CD14-positive monocyte (primary cell): Measurements from ENCODE around the gene PTAFR. TPM values are rescaled to one million over a fixed set of nuclear protein-coding genes. Genes with fewer than 3 reads are reported as not detected.

Experiments used
- DNase-seq, 3 donors: peaks; one replicate each; pipeline ENCODE4 v3.0.0-alpha.2; 2011 to 2022
- H2AFZ ChIP-seq: 2 replicates; pipeline ENCODE4 v1.6.0; 2012; ENCODE audit warnings: mild to moderate bottlenecking, low read depth, low read length, inconsistent platforms; ENCODE audit not compliant: insufficient read depth, poor library complexity, severe bottlenecking
- H3K27ac ChIP-seq, 2 donors: 1 replicate in 1 of 2; 2 replicates in 1 of 2; pipeline ENCODE4 v1.5.1; 2012 to 2013; ENCODE audit warnings: low read length in 2 of 2, control low read depth in 1 of 2, inconsistent platforms in 1 of 2, low read depth in 1 of 2, mild to moderate bottlenecking in 1 of 2
- H3K27me3 ChIP-seq, 2 donors: one replicate each; pipeline versions ENCODE4 v1.6.0 to v1.6.1; 2011 to 2013; ENCODE audit warnings: low read length in 2 of 2; ENCODE audit not compliant: control insufficient read depth in 2 of 2, insufficient read depth in 2 of 2
- H3K36me3 ChIP-seq, 2 donors: replicated peaks in 1 of 2; 1 replicate in 1 of 2; 2 replicates in 1 of 2; pipeline versions ENCODE4 v1.5.1 to v1.6.1; 2012 to 2013; ENCODE audit warnings: low read length in 2 of 2, control low read depth in 1 of 2, inconsistent platforms in 1 of 2, mild to moderate bottlenecking in 1 of 2; ENCODE audit not compliant: insufficient read depth in 2 of 2, control insufficient read depth in 1 of 2
- H3K4me1 ChIP-seq, 2 donors: 1 replicate in 1 of 2; 2 replicates in 1 of 2; pipeline versions ENCODE4 v1.5.1 to v1.6.1; 2012 to 2013; ENCODE audit warnings: low read length in 2 of 2, control low read depth in 1 of 2, inconsistent platforms in 1 of 2, mild to moderate bottlenecking in 1 of 2, moderate library complexity in 1 of 2; ENCODE audit not compliant: insufficient read depth in 2 of 2, control insufficient read depth in 1 of 2
- H3K4me2 ChIP-seq: replicated peaks from 2 replicates; pipeline ENCODE3; 2012; ENCODE audit warnings: low read length, moderate library complexity, mild to moderate bottlenecking; ENCODE audit not compliant: poor library complexity, severe bottlenecking; ENCODE audit errors: extremely low read depth
- H3K4me3 ChIP-seq, 3 experiments: fragments of 200-600 bp in 1 of 3; sonication (generic) in 1 of 3; replicated peaks in 1 of 3; 1 replicate in 2 of 3; 2 replicates in 1 of 3; pipeline ENCODE4 v1.5.1; 2011 to 2013; ENCODE audit warnings: low read length in 3 of 3, mild to moderate bottlenecking in 3 of 3, control low read depth in 2 of 3, low read depth in 2 of 3, inconsistent platforms in 1 of 3, moderate library complexity in 1 of 3
- H3K79me2 ChIP-seq: 2 replicates; pipeline ENCODE4 v1.6.0; 2012; ENCODE audit warnings: mild to moderate bottlenecking, control low read depth, inconsistent platforms, low read length, moderate library complexity; ENCODE audit not compliant: insufficient read depth
- H3K9ac ChIP-seq: 2 replicates; pipeline ENCODE4 v1.6.0; 2017; ENCODE audit warnings: low read length, mild to moderate bottlenecking; ENCODE audit not compliant: insufficient read depth, poor library complexity, severe bottlenecking
- H3K9me3 ChIP-seq, 2 donors: replicated peaks in 1 of 2; 1 replicate in 1 of 2; 2 replicates in 1 of 2; pipeline versions ENCODE4 v1.5.1 to v1.6.1; 2012 to 2013; ENCODE audit warnings: low read length in 2 of 2, control low read depth in 1 of 2; ENCODE audit not compliant: control insufficient read depth in 1 of 2, insufficient read depth in 1 of 2
- H4K20me1 ChIP-seq: 2 replicates; pipeline ENCODE4 v1.6.0; 2012; ENCODE audit warnings: mild to moderate bottlenecking, low read length, control low read depth, moderate library complexity; ENCODE audit not compliant: insufficient read depth
- H3K27ac Mint-ChIP-seq, 7 donors: one replicate each; pipeline ENCODE4 v1.8.0; 2020; ENCODE audit warnings: mild to moderate bottlenecking in 7 of 7, mixed read lengths in 7 of 7, moderate library complexity in 6 of 7, inconsistent platforms in 2 of 7
- H3K27me3 Mint-ChIP-seq, 3 donors: one replicate each; pipeline ENCODE4 v1.8.0; 2021 to 2022; ENCODE audit warnings: low read depth in 3 of 3, mild to moderate bottlenecking in 3 of 3, mixed read lengths in 3 of 3, moderate library complexity in 3 of 3, inconsistent platforms in 1 of 3
- H3K36me3 Mint-ChIP-seq, 2 donors: one replicate each; pipeline ENCODE4 v1.8.0; 2020; ENCODE audit warnings: mixed read lengths in 2 of 2, inconsistent platforms in 1 of 2, mild to moderate bottlenecking in 1 of 2
- H3K4me1 Mint-ChIP-seq: one replicate; pipeline ENCODE4 v1.8.0; 2020; ENCODE audit warnings: mild to moderate bottlenecking, mixed read lengths
- H3K4me3 Mint-ChIP-seq, 2 donors: one replicate each; pipeline ENCODE4 v1.8.0; 2020; ENCODE audit warnings: mild to moderate bottlenecking in 2 of 2, mixed read lengths in 2 of 2, moderate library complexity in 1 of 2
- H3K9me3 Mint-ChIP-seq, 7 donors: one replicate each; pipeline ENCODE4 v1.8.0; 2020 to 2022; ENCODE audit warnings: mixed read lengths in 7 of 7, mild to moderate bottlenecking in 6 of 7, moderate library complexity in 6 of 7, inconsistent platforms in 2 of 7
- CTCF ChIP-seq: fragments of 200-600 bp; IDR thresholded peaks from one replicate; pipeline ENCODE4 v1.8.0; 2022; ENCODE audit warnings: antibody characterized with exemption, mild to moderate bottlenecking
- WGBS: methylation state at CpG from one replicate; pipeline ENCODE4 v1.1.5; 2013; ENCODE audit warnings: missing lambda C conversion rate; ENCODE audit not compliant: insufficient coverage; 5-methylcytosine and 5-hydroxymethylcytosine counted together
- intact Hi-C, 2 donors: fragments of 100-400 bp; cut with micrococcal nuclease; formaldehyde crosslinking; loops; one replicate each; pipeline versions ENCODE4 v1.15.0 to v1.15.1; 2023
- polyA plus RNA-seq, 3 donors: library from polyadenylated mRNA; depleted of rRNA in 1 of 3; unstranded in 2 of 3; stranded (reverse) in 1 of 3; fragments of 300-500 nt in 2 of 3; fragments of >200 nt in 1 of 3; fragmentation: Illumina TruSeq in 2 of 3; gene quantifications; 1 replicate in 2 of 3; 2 replicates in 1 of 3; pipeline ENCODE4 v1.2.3, GENCODE V29; 2012 to 2021

PTAFR gene
- polyA plus RNA-seq, 3 donors = 115 to 347 (median 331) TPM

GRCh38 chr1:28145728-28146127 is 30.8 kb downstream of the PTAFR start:
- H3K9me3 Mint-ChIP-seq = peaks cover 0 to 3% (median 0%) of the 10 kb centered on the region in 7 donors

More at GRCh38 chr1:28145728-28146127, 30.8 kb downstream of the PTAFR start:
- H3K4me1 Mint-ChIP-seq = peaks cover 34% of the 10 kb centered on the region
- DNase-seq = no peak
- H3K79me2 ChIP-seq = peaks cover 36% of the 10 kb centered on the region
- H3K9ac ChIP-seq = no peak overlapping the region
- H2AFZ ChIP-seq = no peak overlapping the region
- WGBS = 100% methylated on average over 4 of the region's 5 CpGs
- H3K36me3 ChIP-seq = peaks cover 37 to 42% of the 10 kb centered on the region in 2 donors
- H3K4me3 ChIP-seq = no peak overlapping the region
- intact Hi-C loops = no loop called here
- H3K27ac Mint-ChIP-seq = peak overlapping the region; percentile 42 to 89 (median 79)
- TF ChIP-seq CTCF = no peak
- peak overlapping the region; percentile 30 to 57 for H3K27ac ChIP-seq
- no peak overlapping the region for H3K4me3 Mint-ChIP-seq
- peaks cover 28 to 39% of the 10 kb centered on the region in 2 donors for H3K4me1 ChIP-seq
- H3K9me3 ChIP-seq = no peaks in the 10 kb centered on the region
- H3K27me3 ChIP-seq = no peaks in the 10 kb centered on the region
- peaks cover 36 to 41% of the 10 kb centered on the region in 2 donors for H3K36me3 Mint-ChIP-seq
- peaks cover 0 to 6% (median 0%) of the 10 kb centered on the region in 3 donors for H3K27me3 Mint-ChIP-seq
- H4K20me1 ChIP-seq = peaks cover 37% of the 10 kb centered on the region
- H3K4me2 ChIP-seq = no peak overlapping the region
